NK-92 treated with Interleukin-12 subunit alpha and Interleukin-12 subunit beta, amount 100 ng/mL, for 24 hours (cell line): ENCODE results near the gene TCP10L.
"Not testable (repeated sequence)": the region's sequence is repeated elsewhere in the genome, so short reads cannot be mapped to it uniquely, and the experiment has no call there.

ENCODE experiments used
- DNase-seq: peaks from one replicate; lab custom pipeline; 2025; lab: John Stamatoyannopoulos, UW

TCP10L gene

DNA sequence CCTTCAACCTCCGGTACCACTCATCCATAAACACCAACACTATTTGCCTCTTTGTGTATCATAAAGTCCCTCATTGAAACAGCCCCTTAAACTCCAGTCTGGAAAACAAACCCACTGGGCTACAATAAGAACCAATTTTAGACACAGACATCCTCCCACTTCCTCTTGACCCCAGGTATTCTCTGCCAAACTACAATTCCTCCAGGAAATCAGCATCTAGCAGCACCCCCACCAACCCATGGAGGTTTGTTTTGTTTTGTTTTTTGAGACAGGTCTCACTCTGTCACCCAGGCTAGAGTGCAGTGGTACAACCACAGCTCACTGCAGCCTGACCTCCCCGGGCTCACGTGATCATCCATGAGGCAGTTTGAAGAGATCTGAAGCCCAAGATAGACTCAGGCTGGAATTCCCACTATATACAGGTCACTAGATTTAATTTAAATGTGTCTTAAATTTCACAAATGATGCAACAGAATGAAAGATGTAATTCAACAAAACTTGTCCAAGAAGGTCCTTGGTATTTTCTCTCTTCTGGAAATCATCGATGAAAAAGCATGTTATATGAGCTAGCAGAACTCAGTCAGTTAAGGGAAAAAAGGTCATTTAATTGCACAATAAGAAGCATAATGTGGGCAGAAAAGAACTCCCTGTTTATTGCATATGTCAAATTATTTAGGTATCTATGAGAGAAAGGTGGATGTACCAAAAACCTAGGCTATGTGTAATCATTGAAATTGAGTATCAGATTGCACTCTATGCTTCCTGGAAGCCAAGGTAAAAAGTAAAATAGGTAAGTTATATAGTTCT is 30.3 kb downstream of the TCP10L start:
- no peak for DNase-seq

DNA sequence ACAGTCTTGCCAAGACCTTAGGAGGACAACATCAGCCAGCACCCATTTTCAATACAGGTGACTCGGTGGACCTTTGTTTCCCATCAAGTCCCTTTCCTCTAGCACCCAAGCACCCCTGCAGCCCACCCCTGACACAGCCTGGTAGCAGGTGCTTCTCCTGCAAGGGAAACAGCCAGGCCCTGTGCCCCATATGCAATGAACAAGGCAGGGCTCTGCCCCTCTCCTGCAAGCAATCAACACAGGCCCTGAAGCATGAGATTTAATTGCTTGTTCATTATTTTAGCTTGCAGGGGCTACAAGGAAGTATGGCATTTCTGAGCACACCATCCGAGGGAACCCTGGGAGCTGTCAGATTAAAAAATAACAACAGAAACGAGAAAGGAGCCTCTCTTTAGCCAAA is 35.4 kb downstream of the TCP10L start:
- DNase-seq: no peak

DNA sequence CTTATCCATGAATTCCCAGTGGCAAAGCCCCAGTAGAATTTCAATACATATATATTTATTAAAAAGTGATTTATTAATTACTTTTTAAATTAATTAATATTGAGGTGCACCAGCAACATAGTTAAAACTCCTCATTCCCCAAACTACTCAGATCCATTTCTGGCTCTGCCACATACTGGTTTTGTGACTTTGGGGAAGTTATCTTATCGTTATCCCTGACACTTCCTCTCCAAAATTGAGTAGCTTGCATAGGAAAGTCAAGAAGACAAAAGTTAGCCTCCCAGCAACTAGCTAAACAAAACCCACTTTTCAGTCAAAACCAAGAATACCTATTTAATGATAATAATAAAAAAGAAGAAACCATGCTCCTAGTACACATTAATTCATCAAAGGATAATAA is 35.9 kb downstream of the TCP10L start:
- no peak for DNase-seq

DNA sequence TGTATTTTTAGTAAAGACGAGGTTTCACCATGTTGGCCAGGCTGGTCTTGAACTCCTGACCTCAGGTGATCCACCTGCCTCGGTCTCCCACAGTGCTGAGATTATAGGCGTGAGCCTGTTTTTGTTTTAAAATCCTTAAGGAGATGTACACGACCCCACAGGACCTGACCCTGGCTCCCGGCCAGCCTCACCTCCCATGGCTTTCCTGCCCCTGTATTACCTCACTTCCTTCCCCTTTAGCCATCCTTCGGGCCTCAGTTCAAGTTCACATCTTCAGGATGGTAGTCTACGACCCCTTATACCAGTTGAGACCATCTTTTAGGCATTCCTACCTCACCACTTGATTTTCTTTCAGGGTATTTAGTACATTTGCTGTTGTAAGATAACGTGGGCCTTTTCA is 36.3 kb downstream of the TCP10L start:
- no peak for DNase-seq

DNA sequence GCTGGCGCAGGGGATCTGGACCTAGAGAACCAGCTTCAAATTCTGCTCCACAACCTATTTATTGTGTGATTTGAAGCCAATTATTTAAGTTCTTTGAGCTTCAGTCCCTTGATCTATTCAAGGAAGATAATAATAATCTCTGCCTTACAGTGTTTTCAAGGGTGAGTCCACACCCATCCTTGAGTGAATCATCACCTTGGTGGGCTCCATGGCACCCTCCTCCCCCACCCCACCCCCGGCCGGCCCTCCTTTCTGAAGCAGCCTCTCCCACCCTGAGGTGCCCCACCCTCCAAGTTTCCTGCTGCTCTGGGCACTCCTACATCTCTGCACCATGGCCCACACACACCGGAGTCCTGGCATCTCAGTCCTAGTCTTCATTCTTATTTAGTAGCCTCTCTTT is 38.3 kb downstream of the TCP10L start:
- no peak for DNase-seq

DNA sequence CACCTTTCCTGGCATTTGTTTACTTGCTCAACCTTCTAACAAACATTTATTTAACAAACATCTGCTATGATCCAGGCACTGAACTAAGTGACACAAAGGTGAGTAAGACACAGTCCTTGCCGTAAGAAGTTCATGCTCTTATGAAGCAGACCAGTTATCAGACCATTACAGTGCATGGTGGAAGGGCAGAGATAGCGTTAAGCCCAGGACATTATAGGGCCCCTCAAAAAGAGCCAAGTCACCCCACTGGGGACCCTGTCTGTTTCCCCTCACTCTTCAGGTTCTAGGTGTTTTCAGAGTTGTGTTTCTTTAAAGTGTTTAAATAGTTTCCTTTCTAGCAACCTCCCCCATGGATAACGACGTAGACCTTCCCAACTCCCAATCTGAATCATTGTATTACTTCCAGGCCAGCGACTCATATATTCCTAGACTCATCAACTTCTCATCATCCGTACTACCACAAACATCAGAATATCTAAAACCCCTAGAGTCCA is 39.3 kb downstream of the TCP10L start:
- DNase-seq: no peak

DNA sequence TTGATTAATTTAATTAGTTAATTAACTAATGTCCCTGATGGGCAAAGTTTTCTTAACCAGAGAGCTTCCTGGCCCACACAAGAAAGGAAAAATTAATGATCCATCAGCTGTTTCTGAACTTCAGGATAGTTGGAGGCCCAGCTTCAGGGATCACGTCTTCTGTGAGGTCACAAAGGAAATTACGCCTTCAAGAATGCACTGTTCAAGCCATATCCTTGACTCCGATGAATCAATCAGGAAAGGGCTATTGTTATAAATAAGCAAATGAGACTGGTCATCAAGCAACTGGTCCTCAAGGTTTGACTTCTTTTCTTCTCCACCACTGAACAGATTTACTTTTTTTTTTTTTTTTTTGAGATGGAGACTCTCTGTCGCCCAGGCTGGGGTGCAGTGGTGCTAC is 40.6 kb downstream of the TCP10L start:
- DNase-seq: no peak

DNA sequence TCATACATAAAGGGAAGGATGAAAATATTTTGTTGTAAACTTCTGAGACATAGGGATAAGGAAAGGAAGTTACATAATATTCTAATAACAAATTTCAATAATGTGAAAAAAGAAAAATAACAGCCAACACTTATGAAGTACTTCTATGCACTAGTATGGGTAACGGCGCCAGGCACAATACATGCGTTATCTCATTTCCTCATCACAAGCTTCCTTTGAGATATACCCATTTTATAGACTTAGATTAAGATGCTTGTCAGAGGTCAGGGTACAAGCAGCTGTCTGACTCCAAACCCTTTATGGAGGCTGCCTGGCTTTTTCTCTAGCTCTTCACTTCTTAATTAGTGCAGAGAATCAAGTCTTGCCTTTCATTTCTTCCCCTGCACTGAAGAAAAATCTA is 41.3 kb downstream of the TCP10L start:
- DNase-seq: no peak

DNA sequence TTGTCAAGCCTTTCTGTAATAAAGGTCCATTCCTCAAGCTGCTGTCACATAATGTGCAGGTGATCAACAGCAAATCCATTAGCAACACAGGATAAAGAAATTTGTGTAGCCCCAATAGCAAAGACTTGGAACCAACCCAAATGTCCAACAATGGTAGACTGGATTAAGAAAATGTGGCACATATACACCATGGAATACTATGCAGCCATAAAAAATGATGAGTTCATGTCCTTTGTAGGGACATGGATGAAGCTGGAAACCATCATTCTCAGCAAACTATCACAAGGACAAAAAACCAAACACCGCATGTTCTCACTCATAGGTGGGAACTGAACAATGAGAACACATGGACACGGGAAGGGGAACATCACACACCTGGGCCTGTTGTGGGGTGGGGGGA is 42.3 kb downstream of the TCP10L start:
- DNase-seq: not testable (repeated sequence)

DNA sequence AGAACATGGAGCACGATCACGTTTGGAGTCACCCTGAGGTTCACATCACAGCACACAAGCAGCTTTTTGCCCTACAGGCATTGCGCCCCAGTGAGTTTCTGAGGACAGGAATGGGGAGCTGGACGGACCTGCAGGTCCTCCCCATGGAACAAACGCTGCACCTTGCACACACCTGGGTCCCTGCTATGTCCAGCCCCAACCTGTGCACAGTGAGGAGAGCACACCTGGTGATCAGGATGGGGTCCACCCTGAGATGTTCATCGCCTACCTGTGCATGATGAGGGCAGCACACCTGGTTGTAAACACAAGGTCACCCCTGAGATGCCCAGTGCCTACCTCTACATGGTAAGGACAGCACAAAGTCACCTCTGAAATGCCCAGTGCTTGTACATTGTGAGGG is 45.9 kb downstream of the TCP10L start:
- no peak for DNase-seq

DNA sequence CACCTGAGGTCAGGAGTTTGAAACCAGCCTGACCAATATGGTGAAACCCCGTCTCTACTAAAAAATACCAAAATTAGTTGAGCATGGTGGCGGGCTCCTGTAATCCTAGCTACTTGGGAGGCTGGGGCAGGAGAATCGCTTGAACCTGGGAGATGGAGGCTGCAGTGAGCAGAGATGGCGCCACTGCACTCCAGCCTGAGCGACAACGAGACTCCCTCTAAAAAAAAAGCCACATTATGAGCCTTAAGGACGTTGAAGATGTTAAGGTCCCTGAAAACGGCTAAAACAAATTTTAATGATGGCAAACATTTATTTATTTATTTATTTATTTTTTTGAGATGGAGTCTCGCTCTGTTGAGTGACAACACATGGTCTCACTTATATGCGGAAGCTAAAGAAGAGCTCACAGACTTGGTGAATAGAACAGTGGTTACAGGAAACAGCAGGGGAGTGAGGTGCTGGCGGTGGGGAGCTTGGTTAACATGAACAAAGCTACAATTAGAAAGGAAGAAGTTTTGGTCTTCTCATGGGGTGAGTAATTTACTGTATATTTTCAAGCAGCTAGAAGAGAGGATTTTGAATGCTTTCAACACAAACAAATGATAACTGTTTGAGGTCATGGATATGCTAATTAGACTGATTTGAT is 47.1 kb downstream of the TCP10L start:
- DNase-seq: no peak

DNA sequence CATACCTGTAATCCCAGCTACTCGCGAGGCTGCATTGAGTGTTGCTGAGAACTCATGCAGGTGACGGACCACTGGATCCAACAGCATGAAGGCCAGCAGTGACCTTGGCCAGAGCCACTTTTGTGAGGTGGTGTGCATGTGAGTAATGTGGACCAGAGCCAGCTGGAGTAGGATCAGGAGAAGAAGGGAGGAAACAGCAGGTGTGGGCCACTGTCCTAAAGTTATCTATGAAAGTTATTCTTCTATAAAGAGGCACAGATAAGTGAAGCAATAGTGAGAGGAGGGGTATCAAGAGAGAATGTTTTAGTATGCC is 47.8 kb downstream of the TCP10L start:
- no peak for DNase-seq

DNA sequence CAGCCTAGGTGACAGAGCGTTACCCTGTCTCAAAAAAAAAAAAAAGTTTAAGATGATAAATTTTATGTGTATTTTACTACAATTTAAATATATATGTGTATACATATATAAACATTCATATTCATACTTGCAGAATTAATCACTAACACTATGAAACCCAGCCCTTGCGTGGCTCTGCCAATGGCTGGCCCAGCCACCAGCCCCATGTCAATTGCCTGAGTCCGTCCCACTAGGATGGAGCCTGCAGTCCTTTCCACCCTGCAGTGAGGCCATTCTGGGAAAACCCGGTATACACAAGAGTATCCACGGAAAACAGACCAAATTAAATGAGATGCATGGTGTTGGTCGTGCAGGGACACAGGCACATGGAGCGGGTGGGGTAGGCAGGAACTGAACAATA is 49.7 kb downstream of the TCP10L start:
- DNase-seq: no peak

DNA sequence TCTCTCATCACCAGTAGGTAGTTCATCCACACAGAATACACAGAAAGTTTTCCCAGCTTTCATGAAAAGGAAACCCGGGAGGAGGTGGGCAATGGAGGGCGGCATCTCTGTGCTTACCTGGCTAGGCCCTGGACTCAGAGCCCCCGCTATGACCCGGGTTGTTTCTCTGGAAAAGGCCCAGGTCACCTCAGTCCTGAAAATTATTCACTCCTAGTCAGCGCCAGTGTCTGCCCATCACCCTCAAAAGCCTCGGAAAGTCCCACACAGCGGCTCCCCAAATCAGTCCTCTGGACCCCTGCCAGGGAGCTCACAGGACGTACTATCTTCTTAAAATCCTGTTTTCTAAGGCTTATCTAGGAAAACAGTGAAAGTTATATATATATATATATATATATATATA is 51.2 kb downstream of the TCP10L start:
- no peak for DNase-seq

DNA sequence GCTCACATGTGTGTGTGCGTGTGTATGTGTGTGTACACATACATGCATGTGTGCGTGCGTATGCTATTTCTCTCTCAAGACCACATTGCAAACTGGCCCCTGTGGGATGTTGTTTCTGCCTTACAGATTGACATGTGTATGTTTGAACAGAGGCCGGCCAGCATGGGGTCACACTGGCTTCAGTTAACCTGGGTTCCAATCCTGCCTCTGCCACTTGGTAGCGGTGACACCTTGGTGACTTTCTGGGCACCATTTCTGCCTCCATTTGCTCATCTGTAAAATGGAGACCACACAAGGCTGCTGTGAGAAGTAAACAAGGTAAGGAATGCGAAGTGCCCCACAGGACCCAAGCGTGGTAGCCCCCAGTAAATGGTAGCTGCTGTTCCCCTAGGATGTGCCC is 51.7 kb downstream of the TCP10L start:
- no peak for DNase-seq

DNA sequence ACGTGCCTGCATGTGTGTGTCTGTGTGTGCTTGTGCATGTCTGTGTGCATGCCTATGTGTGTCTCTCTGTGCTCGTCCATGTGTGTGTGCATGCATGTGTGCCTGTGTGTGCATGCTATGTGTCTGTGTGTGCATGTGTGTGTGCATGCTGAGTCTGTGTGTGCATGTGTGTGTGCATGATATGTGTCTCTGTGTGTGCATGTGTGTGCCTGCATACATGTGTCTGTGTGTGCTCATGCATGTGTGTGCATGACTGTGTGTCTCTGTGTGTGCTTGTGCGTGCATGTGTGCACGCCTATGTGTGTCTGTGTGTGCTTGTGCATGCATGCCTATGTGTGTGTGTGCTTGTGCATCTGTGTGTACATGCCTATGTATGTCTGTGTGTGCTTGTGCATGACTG is 52.3 kb downstream of the TCP10L start:
- DNase-seq: no peak

DNA sequence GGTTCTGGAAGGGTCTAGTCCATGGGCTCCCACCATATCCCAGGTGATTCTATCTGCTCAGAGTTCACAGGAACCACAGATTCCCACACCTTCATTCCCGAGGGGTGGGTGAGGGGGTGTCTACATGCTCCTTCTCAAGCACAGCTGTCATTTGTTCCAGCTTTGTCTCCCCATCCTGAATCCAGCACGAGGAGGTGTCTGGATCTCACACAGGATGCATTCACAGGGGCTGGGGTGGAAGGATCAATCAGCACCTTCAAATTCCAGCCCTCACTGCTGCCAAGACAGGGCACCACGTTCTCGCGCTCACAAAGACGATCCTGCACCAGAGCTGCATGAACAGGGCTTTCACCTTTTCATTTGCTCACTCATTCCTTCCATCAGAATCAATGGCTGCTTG is 52.7 kb downstream of the TCP10L start:
- DNase-seq: no peak

DNA sequence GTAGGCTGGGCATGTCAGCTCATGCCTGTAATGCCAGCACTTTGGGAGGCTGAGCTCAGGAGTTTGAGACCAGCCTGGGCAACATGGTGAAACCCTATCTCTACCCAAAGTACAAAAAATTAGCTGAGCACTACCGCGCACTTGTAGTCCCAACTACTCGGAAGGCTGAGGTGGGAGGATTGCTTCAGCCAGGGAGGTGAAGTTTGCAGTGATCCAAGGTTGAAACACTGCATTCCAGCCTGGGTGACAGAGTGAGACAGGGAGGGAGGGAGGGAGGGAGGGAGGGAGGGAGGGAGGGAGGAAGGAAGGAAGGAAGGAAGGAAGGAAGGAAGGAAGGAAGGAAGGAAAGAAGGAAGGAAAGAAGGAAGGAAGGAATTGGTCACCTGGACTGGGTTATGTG is 53.8 kb downstream of the TCP10L start:
- DNase-seq: not testable (repeated sequence)

DNA sequence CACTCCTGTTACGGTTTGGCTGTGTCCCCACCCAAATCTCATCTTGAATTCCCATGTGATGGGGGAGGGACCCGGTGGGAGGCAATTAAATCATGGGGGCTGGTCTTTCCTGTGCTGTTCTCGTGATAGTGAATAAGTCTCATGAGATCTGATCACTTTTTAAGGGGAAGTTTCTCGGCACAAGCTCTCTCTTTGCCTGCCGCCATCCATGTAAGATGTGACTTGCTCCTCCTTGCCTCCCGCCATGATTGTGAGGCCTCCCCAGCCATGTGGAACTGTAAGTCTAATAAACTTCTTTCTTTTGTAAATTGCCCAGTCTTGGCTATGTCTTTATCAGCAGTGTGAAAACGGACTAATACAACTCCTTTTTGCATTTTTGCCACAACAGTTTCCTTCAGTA is 54.5 kb downstream of the TCP10L start:
- DNase-seq: not testable (repeated sequence)

DNA sequence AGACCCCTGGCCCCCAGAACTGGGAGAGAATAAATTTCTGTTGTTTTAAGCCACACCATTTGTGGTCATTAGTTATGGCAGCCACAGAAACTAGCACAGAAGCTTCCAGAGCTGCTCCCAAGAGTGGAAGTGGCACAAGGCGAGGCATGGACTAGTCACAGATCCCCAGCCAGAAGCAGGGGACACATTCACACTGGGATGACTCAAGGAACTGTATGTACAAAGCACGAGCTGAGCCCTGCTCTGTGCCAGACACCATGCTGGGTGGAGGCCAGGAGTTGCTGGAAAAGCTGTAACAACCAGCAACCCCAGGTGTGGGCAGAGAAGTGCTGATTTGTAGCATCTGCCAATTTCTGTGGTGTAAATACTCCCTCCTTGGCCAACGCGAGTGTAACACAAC is 55.6 kb downstream of the TCP10L start:
- no peak for DNase-seq

DNA sequence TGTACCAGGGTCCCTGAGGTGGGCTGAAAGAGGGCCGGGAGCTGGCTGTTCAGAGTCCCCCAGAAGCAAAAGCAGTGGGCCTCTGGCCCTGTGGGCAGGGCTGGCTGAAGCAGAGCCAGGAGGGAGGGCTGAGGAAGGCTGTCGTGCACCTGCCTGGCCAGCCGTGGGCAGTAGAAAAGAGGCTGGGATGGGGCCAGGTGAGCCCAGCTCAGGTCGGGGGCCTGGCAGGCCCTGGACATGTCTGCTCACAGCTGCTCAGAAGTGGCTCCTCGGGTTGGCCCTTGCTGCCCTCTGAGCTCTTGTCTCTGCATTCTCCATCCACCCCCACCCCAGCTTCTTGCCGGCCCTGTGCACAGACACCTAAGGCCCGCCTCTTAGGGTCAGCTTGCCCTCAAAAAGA is 60.0 kb downstream of the TCP10L start:
- no peak for DNase-seq

DNA sequence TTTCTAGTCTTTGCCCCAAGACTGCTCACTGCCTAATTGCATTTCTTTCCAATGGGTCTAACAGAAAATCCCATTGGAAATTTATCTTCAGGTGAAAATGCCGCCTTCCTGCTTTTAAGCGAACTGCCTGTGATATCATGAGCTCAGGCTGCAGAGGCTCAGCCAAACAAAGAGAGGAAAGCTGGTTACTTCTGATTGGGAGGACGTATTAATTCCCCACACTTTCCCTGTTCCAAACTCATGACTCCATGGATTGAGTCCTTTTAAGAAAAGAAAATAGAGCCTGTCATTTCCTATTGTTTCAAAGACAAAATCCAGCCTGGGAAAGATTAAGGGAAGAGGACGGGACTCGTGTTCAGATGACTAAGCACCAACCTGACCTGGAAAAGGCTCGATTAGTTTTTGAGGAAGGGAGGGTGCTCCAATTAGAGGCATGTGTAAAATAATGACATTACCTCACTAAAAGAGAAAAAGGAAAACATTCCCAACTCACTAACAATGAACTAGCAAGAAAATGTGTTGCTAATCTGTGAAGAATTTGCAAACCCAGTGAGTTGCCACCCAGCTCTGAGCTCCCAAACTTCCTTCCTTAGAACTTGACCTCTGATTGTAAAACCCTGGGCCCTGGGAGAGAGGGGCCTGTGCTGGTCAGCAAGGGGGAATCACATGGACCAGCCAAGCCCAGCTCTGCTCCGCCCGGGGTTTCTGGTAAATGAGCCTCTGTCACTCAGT is 61.2 kb downstream of the TCP10L start:
- DNase-seq: no peak
